H9 (cell line): Measurements from ENCODE around the gene SLC36A4. TPM values are rescaled to one million over a fixed set of nuclear protein-coding genes. Genes with fewer than 3 reads are reported as not detected.

Experiments
- DNase-seq: peaks from one replicate; pipeline ENCODE4 v3.0.0-alpha.2; 2017
- H2AFZ ChIP-seq: one replicate; pipeline ENCODE4 v1.6.1; 2013; ENCODE audit warnings: mild to moderate bottlenecking, low read length, control low read depth, moderate library complexity
- H2AK5ac ChIP-seq: 2 replicates; pipeline ENCODE4 v1.6.1; 2013; ENCODE audit warnings: low read length, control low read depth, mixed read lengths; ENCODE audit not compliant: insufficient read length
- H2BK120ac ChIP-seq: one replicate; pipeline ENCODE4 v1.6.1; 2013; ENCODE audit warnings: low read depth, mild to moderate bottlenecking, low read length, control low read depth, inconsistent platforms; ENCODE audit not compliant: poor library complexity, severe bottlenecking
- H2BK12ac ChIP-seq: 2 replicates; pipeline ENCODE4 v1.6.1; 2013; ENCODE audit warnings: low read length, control low read depth, mixed read lengths, low read depth; ENCODE audit not compliant: insufficient read length
- H2BK15ac ChIP-seq: 2 replicates; pipeline ENCODE4 v1.6.1; 2013; ENCODE audit warnings: low read depth, low read length, control low read depth
- H2BK20ac ChIP-seq: one replicate; pipeline ENCODE4 v1.6.1; 2013; ENCODE audit warnings: low read depth, mild to moderate bottlenecking, low read length, control low read depth, inconsistent platforms; ENCODE audit not compliant: poor library complexity, severe bottlenecking
- H2BK5ac ChIP-seq: 2 replicates; pipeline ENCODE4 v1.6.1; 2013; ENCODE audit warnings: low read length, control low read depth, mixed read lengths; ENCODE audit not compliant: insufficient read length
- H3K14ac ChIP-seq: 2 replicates; pipeline ENCODE4 v1.6.1; 2013; ENCODE audit warnings: low read length, control low read depth; ENCODE audit not compliant: insufficient read depth
- H3K18ac ChIP-seq: 2 replicates; pipeline ENCODE4 v1.6.1; 2013; ENCODE audit warnings: low read depth, mild to moderate bottlenecking, mixed read lengths, low read length, control low read depth; ENCODE audit not compliant: insufficient read length
- H3K23ac ChIP-seq: 2 replicates; pipeline ENCODE4 v1.6.1; 2013; ENCODE audit warnings: low read length, control low read depth, mixed read lengths, low read depth; ENCODE audit not compliant: insufficient read length
- H3K23me2 ChIP-seq: 2 replicates; pipeline ENCODE4 v1.6.1; 2013; ENCODE audit warnings: low read depth, mild to moderate bottlenecking, mixed read lengths, low read length, control low read depth; ENCODE audit not compliant: insufficient read length, poor library complexity, severe bottlenecking
- H3K27ac ChIP-seq: 2 replicates; pipeline ENCODE4 v1.5.1; 2013; ENCODE audit warnings: low read length, control low read depth, mixed read lengths, low read depth; ENCODE audit not compliant: insufficient read length
- H3K27me3 ChIP-seq: 2 replicates; pipeline ENCODE4 v1.6.1; 2013; ENCODE audit warnings: low read length, control low read depth, inconsistent platforms; ENCODE audit not compliant: insufficient read depth
- H3K4ac ChIP-seq: 2 replicates; pipeline ENCODE4 v1.6.1; 2013; ENCODE audit warnings: low read depth, mild to moderate bottlenecking, control low read depth, inconsistent platforms, low read length, moderate library complexity
- H3K4me1 ChIP-seq: 2 replicates; pipeline ENCODE4 v1.6.1; 2013; ENCODE audit warnings: low read length, control low read depth, inconsistent platforms; ENCODE audit not compliant: insufficient read depth
- H3K4me2 ChIP-seq: 2 replicates; pipeline ENCODE4 v1.6.1; 2013; ENCODE audit warnings: low read length, control low read depth, mixed read lengths; ENCODE audit not compliant: insufficient read length, insufficient read depth
- H3K56ac ChIP-seq: 2 replicates; pipeline ENCODE4 v1.6.1; 2013; ENCODE audit warnings: low read depth, mild to moderate bottlenecking, mixed read lengths, low read length, control low read depth; ENCODE audit not compliant: insufficient read length
- H3K79me1 ChIP-seq: 2 replicates; pipeline ENCODE4 v1.6.1; 2013; ENCODE audit warnings: low read depth, mild to moderate bottlenecking, moderate library complexity, low read length, control low read depth, inconsistent platforms; ENCODE audit not compliant: insufficient read depth, poor library complexity, severe bottlenecking
- H3K79me2 ChIP-seq: 2 replicates; pipeline ENCODE4 v1.6.1; 2013; ENCODE audit warnings: low read length, control low read depth, inconsistent platforms; ENCODE audit not compliant: insufficient read depth
- H3K9ac ChIP-seq: 2 replicates; pipeline ENCODE4 v1.6.1; 2013; ENCODE audit warnings: low read length, control low read depth, mixed read lengths; ENCODE audit not compliant: insufficient read length; ENCODE audit errors: extremely low read depth
- H3K9me3 ChIP-seq: one replicate; pipeline ENCODE4 v1.6.1; 2013; ENCODE audit warnings: low read depth, low read length, inconsistent platforms; ENCODE audit not compliant: control insufficient read depth
- H3T11ph ChIP-seq: one replicate; pipeline ENCODE4 v1.6.1; 2013; ENCODE audit warnings: mild to moderate bottlenecking, low read length, control low read depth, inconsistent platforms
- H4K20me1 ChIP-seq: one replicate; pipeline ENCODE4 v1.6.1; 2013; ENCODE audit not compliant: control insufficient read depth, insufficient read length, insufficient read depth
- H4K5ac ChIP-seq: 2 replicates; pipeline ENCODE4 v1.6.1; 2013; ENCODE audit warnings: low read depth, mild to moderate bottlenecking, mixed read lengths, low read length, control low read depth; ENCODE audit not compliant: insufficient read length
- H4K8ac ChIP-seq: replicated peaks from 2 replicates; pipeline ENCODE4 v1.6.1; 2013; ENCODE audit warnings: low read length, control low read depth, mixed read lengths, low read depth; ENCODE audit not compliant: insufficient read length
- H4K91ac ChIP-seq: 2 replicates; pipeline ENCODE4 v1.6.1; 2013; ENCODE audit warnings: low read depth, mild to moderate bottlenecking, moderate library complexity, mixed read lengths, low read length, control low read depth; ENCODE audit not compliant: insufficient read length
- H3K27ac Mint-ChIP-seq, 3 experiments: 2 replicates in 2 of 3; 3 replicates in 1 of 3; pipeline ENCODE4 v1.8.0; 2020 to 2021; ENCODE audit warnings: mixed read lengths in 3 of 3, mild to moderate bottlenecking in 1 of 3, moderate library complexity in 1 of 3
- H3K27me3 Mint-ChIP-seq: 2 replicates; pipeline ENCODE4 v1.8.0; 2021; ENCODE audit warnings: low read depth, mild to moderate bottlenecking, moderate library complexity, mixed read lengths
- H3K36me3 Mint-ChIP-seq, 3 experiments: 2 replicates in 2 of 3; 3 replicates in 1 of 3; pipeline ENCODE4 v1.8.0; 2020 to 2021; ENCODE audit warnings: low read depth in 3 of 3, mixed read lengths in 3 of 3; ENCODE audit not compliant: insufficient read depth in 1 of 3
- H3K4me1 Mint-ChIP-seq, 2 experiments: 2 replicates each; pipeline ENCODE4 v1.8.0; 2020; ENCODE audit warnings: mixed read lengths in 2 of 2
- H3K4me3 Mint-ChIP-seq, 2 experiments: 2 replicates in 1 of 2; 3 replicates in 1 of 2; pipeline ENCODE4 v1.8.0; 2020 to 2021; ENCODE audit warnings: mild to moderate bottlenecking in 2 of 2, mixed read lengths in 2 of 2, moderate library complexity in 1 of 2
- H3K9me3 Mint-ChIP-seq, 2 experiments: 2 replicates in 1 of 2; 3 replicates in 1 of 2; pipeline ENCODE4 v1.8.0; 2020; ENCODE audit warnings: mild to moderate bottlenecking in 2 of 2, mixed read lengths in 2 of 2, moderate library complexity in 1 of 2
- WGBS: extraction: QIAGEN DNeasy Blood & Tissue Kit; methylation state at CpG from one replicate; pipeline ENCODE4 v1.1.7; 2013; ENCODE audit warnings: missing lambda C conversion rate, low lambda C conversion rate, mixed read lengths; ENCODE audit not compliant: insufficient read length; ENCODE audit errors: extremely low coverage; 5-methylcytosine and 5-hydroxymethylcytosine counted together
- total RNA-seq: library from RNA; stranded (reverse); gene quantifications from 2 replicates; pipeline ENCODE4 v1.2.1, GENCODE V29; 2021
- TF ChIP-seq, protein P1 (sequence below): fragments of 200-600 bp; sonication (generic); conservative IDR thresholded peaks from 3 replicates; pipeline ENCODE4 v1.8.0; 2021; ENCODE audit warnings: antibody characterized with exemption, mild to moderate bottlenecking

Gene SLC36A4
- total RNA-seq, 1 experiment from 2014 or later, result 33.3 TPM

DNA sequence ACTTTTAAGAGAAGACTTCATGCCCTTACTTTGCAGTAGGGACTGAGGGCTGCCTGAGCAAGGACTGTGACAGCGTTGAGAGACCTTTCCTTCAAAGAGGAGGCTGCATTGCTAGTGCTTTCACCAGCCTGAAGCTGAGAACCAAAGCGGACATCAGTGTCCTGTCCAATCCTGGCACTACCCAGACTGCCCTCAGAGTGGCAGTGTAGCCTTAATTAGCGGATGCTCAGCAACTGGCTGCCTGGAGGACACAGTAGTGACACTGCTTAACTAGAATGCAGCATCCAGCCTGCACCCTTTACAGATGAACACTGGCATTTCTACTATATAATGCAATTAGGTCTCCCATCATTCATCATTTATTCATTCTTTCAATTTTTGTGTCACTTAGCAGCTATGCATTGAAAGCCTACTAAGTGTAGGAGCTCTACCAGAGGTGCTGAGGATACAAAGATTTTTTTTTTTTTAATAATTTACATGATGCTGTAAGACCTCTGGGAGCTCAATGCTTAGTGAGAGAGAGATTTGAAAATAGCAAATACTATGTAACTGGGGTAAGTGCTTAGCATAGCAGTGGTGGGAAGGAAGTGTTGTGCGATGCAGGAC, 36.9 kb upstream of the SLC36A4 start:
- Mint-ChIP-seq H3K27me3 (no peaks in the 10 kb centered on the region; the same call in 1 of the 2 replicates), H3K4me3 (no peak overlapping the region), H3K9me3 (peaks cover 0 to 2% of the 10 kb centered on the region in 2 experiments; a peak in 1 of 5 replicates), H3K36me3 (no peaks in the 10 kb centered on the region), H3K27ac (no peak overlapping the region; a peak in 1 of 7 replicates), H3K4me1 (peaks cover 2 to 5% of the 10 kb centered on the region in 2 experiments)
- H3K9me3 ChIP-seq, result no peaks in the 10 kb centered on the region
- no peak overlapping the region for H2BK5ac ChIP-seq
- no peak overlapping the region for H2BK12ac ChIP-seq
- H3K9ac ChIP-seq, result no peak overlapping the region
- DNase-seq, result peak; percentile 81
- no peak overlapping the region for H2BK20ac ChIP-seq
- H3K4me1 ChIP-seq, result no peaks in the 10 kb centered on the region
- no peak overlapping the region for H4K91ac ChIP-seq
- no peaks in the 10 kb centered on the region; the same call in 1 of the 2 replicates for H3K79me2 ChIP-seq
- no peak overlapping the region for H2AFZ ChIP-seq
- no peaks in the 10 kb centered on the region for H4K20me1 ChIP-seq
- H2BK120ac ChIP-seq, result no peak overlapping the region
- no peak overlapping the region for H3K27ac ChIP-seq
- no peak overlapping the region for H3K23ac ChIP-seq
- no peaks in the 10 kb centered on the region; the same call in 1 of the 2 replicates for H3K27me3 ChIP-seq
- no peak overlapping the region for H3K18ac ChIP-seq
- no peak overlapping the region for H3K4ac ChIP-seq
- WGBS, result no CpG with 5 or more reads among the region's 4 CpGs
- TF ChIP-seq, protein P1, sequence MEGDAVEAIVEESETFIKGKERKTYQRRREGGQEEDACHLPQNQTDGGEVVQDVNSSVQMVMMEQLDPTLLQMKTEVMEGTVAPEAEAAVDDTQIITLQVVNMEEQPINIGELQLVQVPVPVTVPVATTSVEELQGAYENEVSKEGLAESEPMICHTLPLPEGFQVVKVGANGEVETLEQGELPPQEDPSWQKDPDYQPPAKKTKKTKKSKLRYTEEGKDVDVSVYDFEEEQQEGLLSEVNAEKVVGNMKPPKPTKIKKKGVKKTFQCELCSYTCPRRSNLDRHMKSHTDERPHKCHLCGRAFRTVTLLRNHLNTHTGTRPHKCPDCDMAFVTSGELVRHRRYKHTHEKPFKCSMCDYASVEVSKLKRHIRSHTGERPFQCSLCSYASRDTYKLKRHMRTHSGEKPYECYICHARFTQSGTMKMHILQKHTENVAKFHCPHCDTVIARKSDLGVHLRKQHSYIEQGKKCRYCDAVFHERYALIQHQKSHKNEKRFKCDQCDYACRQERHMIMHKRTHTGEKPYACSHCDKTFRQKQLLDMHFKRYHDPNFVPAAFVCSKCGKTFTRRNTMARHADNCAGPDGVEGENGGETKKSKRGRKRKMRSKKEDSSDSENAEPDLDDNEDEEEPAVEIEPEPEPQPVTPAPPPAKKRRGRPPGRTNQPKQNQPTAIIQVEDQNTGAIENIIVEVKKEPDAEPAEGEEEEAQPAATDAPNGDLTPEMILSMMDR, result peak; percentile 91
- no peak overlapping the region for H2BK15ac ChIP-seq
- no peak overlapping the region for H2AK5ac ChIP-seq
- H4K8ac ChIP-seq, result no peak overlapping the region
- no peak overlapping the region for H3K4me2 ChIP-seq
- no peak overlapping the region for H3K56ac ChIP-seq
- no peaks in the 10 kb centered on the region for H3K23me2 ChIP-seq
- no peaks in the 10 kb centered on the region for H3K79me1 ChIP-seq
- no peak overlapping the region for H3T11ph ChIP-seq
- H4K5ac ChIP-seq, result no peak overlapping the region
- H3K14ac ChIP-seq, result no peak overlapping the region
